ENCODE data around the gene ING4. TPM values are rescaled to one million over a fixed set of nuclear protein-coding genes. Genes with fewer than 3 reads are reported as not detected.

ING4 gene
- total RNA-seq, 1 donor from 2014 or later = 60.0 TPM

DNA sequence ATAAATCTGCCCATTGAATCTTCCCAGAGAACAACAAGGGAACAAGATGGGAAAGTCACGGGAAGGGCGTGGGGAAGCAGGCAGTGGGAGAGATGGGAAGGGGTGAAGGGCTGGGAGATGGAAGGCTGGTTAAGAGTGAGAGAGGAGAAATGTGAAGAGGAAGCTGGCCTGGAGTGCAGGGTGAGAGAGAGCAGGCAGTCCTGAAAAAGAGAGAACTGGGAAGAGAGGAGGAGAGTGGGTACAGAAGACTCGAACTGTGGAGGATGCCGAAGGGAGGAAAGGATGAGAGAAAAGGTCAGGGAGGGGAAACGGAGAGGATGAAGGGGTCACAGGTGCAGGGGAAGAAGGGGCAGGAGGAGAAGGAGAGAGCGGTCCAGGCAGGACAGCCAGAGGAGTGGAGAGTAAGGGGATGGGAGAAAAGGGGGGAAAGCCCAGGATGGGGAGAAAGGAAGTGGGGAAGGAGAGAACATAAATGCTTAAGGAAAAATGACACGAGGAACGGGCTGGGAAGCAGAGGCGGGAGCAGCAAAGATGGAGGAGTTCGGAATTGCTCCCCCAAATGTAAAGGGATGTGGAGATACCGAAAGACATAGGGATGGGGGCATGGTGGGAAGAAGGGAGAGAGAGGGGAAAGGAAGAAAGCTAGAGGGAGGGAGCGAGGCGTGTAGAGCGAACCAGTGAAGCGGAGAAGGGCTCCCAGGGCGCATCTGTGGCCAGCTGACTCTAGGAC, 36.5 kb upstream of the ING4 start:
- TF ChIP-seq, protein P1, sequence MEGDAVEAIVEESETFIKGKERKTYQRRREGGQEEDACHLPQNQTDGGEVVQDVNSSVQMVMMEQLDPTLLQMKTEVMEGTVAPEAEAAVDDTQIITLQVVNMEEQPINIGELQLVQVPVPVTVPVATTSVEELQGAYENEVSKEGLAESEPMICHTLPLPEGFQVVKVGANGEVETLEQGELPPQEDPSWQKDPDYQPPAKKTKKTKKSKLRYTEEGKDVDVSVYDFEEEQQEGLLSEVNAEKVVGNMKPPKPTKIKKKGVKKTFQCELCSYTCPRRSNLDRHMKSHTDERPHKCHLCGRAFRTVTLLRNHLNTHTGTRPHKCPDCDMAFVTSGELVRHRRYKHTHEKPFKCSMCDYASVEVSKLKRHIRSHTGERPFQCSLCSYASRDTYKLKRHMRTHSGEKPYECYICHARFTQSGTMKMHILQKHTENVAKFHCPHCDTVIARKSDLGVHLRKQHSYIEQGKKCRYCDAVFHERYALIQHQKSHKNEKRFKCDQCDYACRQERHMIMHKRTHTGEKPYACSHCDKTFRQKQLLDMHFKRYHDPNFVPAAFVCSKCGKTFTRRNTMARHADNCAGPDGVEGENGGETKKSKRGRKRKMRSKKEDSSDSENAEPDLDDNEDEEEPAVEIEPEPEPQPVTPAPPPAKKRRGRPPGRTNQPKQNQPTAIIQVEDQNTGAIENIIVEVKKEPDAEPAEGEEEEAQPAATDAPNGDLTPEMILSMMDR (conservative IDR thresholded peaks at IDR 0.05; ENCODE audit: low read depth, low read length) = no peak
- H3K4me3 ChIP-seq (ENCODE audit: low read depth, low read length) = peak overlapping the region; percentile 57
- DNase-seq (ENCODE audit: low read depth) = no peak

DNA sequence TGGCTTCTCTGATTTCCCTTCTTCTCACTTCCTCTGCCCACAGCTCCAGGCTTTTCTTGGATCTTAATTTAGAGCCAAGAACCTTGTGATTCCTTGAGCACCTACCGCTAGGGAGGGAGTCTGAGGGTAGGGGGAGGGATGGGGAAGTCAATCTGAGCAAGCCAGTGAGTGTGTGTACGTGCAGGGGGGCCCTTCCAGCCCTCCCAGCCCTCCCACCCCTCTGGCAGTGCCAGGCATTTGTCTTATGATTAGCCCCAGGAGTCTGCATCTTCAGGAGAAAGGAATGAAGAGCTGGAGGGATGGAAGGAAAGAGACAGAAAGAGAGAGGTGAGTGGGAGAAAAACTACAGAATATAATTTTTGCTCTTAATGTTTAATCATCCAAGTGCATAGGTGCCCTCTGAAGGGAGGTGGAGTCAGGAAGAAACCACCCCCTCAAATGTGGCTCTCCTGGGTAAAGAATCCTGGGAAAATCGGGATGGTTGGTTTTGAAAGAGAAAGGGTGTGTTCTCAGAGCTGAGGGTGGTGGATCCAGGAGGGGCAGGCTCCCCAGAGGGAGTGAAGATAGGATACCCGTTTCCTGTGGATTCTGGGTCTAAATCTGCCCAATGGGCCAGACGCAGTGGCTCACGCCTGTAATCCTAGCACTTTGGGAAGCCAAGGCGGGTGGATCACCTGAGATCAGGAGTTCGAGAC, 35.6 kb upstream of the ING4 start:
- DNase-seq (ENCODE audit: low read depth) = no peak
- H3K4me3 ChIP-seq (ENCODE audit: low read depth, low read length) = no peak overlapping the region
- TF ChIP-seq, protein P1 (conservative IDR thresholded peaks at IDR 0.05; ENCODE audit: low read depth, low read length) = no peak

DNA sequence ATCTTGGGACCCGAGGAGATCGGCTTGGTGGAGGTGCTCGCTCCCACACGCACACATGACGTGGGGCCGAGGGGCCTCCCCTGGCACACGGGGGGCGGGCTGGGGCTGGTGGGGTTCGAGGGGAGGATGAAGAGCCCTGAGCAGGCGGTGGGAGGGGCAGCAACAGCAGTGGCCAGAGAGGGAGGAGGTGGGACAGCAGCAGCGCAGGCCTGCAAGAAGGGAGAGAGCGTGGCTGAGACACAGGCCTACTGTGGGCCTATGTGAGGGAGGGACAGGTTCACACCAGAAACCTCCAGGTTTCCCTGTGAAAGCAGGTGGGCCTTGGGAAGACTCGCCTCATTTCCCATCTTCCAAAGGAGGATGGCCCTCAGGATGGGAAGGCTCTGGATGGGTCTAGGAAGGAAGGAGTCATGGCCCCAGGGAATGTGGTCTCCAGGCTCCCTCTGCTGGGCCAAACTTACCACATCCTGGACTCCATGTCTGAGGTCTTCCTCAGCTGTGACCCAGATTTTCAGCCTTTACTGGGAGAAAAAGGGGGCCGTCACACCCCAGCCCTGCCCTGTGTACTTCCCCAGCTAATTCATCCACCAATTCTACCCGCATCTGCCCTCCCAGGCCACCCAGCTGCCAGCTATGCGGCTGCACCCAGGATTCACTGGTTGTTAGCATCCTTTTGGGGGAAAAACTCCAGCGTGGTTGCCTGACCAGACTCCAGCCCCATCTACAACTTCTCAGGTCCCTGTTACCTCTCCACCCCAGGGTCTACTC, 34.8 kb upstream of the ING4 start:
- TF ChIP-seq, protein P1 (conservative IDR thresholded peaks at IDR 0.05; ENCODE audit: low read depth, low read length) = peak; percentile 74
- DNase-seq (ENCODE audit: low read depth) = no peak
- no peak overlapping the region for H3K4me3 ChIP-seq (ENCODE audit: low read depth, low read length)

DNA sequence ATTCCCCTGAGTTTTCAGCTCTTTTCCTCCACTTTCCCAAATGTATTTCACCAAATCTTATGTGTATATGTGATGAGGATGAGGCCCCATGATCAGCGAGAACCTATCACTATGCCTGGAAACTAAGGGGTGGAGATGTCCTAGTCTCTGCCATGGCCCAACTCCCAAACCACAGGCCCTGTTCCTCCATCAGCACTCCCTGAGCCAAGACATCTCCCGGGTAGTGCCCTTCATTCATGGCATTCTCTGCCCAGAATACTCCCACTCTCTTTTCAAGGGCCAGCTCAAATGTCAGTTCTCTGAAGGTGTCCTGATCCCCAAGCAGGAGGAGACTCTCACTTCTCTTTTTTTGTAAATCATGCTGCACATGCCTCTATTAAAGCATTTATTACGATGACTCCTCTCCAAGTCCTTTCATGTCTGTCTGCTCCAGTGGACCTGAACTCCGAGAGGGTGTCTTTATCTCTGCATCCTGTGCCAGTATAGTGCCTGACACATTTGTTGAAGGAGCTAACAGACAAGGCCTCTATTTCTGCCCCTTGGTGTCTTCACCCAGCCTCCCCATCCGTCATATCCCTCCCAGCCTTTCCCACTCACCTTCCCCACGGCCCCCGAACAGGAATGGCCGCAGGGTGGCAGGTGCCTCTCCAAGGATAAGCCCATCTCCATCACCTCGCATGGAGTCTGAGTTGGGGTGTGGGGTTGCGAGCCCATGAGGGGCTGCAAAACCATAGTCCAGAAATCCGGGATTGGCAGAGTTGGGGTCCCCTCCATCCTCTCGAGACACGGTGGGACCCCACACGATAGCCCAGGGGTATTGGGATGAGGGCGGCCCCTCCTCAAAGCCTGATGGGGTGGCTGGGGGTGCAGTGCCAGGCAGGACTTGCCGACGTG, 34.0 kb upstream of the ING4 start:
- H3K4me3 ChIP-seq (ENCODE audit: low read depth, low read length) = no peak overlapping the region
- TF ChIP-seq, protein P1 (conservative IDR thresholded peaks at IDR 0.05; ENCODE audit: low read depth, low read length) = no peak
- no peak for DNase-seq (ENCODE audit: low read depth)

DNA sequence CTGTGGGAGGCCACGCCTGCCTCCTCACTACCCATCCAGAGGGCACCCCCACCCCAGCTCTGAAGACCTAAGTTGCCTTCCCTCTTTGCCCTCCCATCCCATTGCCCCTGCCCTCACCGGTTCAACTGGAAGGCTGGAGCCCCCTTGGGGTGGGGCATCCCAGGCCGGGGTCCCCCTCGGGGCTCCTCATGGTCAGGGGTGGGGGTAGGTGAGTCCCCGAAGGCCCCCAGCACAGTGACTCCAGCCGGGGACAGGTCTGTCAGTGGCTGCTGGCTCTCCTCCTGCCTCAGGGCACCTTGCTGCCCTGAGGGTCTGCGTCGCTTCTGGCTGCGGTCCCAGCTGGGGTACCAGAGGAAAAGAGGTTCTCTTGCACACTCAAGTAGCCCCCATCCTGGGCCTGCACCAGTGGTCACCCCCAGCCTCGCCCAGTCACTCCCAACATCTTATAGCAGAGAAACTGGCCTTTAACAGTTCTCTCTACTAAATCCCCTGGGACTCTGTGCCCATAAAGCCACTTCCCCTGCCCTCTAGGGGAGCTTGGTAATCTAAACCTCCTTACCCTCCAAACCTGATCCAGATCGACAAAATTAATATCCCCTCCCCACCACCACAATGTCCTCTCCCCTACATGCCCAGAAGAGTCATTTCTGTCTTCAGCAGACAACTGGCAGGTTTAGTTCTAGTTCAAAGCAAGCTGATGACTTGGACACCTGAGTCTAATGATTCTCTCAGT, 32.6 kb upstream of the ING4 start:
- no peak overlapping the region for H3K4me3 ChIP-seq (ENCODE audit: low read depth, low read length)
- TF ChIP-seq, protein P1 (conservative IDR thresholded peaks at IDR 0.05; ENCODE audit: low read depth, low read length) = no peak
- no peak for DNase-seq (ENCODE audit: low read depth)

DNA sequence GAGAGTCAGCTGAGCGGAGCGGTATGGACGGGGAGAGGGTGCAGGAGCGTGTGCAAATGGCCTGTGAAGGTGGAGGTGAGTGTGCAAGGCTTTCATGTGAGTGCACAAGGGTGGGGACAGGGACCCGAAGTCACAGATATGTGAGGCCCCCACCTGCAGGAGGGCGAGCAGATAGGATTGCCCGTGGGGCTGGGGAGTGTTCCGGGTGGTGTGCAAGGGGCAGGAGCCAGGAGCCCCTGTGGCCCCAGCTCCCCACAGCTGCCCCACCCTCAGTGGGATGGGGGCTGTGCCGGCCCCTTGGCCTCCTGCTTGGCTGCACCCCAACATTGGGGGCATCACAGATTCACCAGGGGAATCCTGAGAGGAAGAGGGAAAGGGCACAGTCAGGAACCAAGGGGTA, 31.8 kb upstream of the ING4 start:
- no peak overlapping the region for H3K4me3 ChIP-seq (ENCODE audit: low read depth, low read length)
- DNase-seq (ENCODE audit: low read depth) = no peak
- TF ChIP-seq, protein P1 (conservative IDR thresholded peaks at IDR 0.05; ENCODE audit: low read depth, low read length) = no peak
